GM12878 (cell line): Measurements from ENCODE around the gene CFLAR. TPM values are rescaled to one million over a fixed set of nuclear protein-coding genes. Genes with fewer than 3 reads are reported as not detected.

Experiments used
- ATAC-seq: fragments of 200-7000 bp; cut with Tn5 transposase; 3 replicates; pipeline ENCODE4 v1.9.1; 2020; ENCODE audit warnings: mild to moderate bottlenecking, moderate library complexity
- BruUV-seq: library from RNA; stranded (reverse); fragments of 400-500 nt; replicated peaks from 2 replicates; lab custom pipeline; 2021; lab: Mats Ljungman, UMichigan
- CTCF ChIA-PET: fragments of 300-600 bp; sonication (Branson Sonifier 250); formaldehyde crosslinking; extraction: SDS; loops from one replicate; lab custom pipeline; 2021; ENCODE audit warnings: inconsistent platforms; lab: Yijun Ruan, JAX
- POLR2A ChIA-PET: fragments of 350-600 bp; formaldehyde crosslinking; extraction: SDS; loops from one replicate; lab custom pipeline; 2021; ENCODE audit warnings: inconsistent platforms; lab: Charles Lee
- RAD21 ChIA-PET: fragments of 300-600 bp; sonication (Branson Sonifier 250); formaldehyde crosslinking; loops from one replicate; lab custom pipeline; 2023; ENCODE audit warnings: antibody characterized with exemption; ENCODE audit not compliant: unreplicated experiment; lab: Charles Lee
- SMC1A ChIA-PET: fragments of 300-600 bp; sonication (Branson Sonifier 250); formaldehyde crosslinking; loops from one replicate; lab custom pipeline; 2023; ENCODE audit not compliant: unreplicated experiment, uncharacterized antibody; lab: Charles Lee
- DNase-seq: peaks from one replicate; pipeline ENCODE4 v3.0.0-alpha.2; 2011; ENCODE audit warnings: low read depth, low spot score
- FAIRE-seq: peaks from 3 replicates; lab custom pipeline; 2011; peaks lifted over from hg19 to GRCh38; lab: Jason Lieb, UNC
- H2AFZ ChIP-seq: 2 replicates; pipeline ENCODE4 v1.6.0; 2011; ENCODE audit warnings: low read depth, low read length, control low read depth; ENCODE audit not compliant: control insufficient read depth
- H3K27ac ChIP-seq: 2 replicates; pipeline ENCODE4 v1.5.1; 2011; ENCODE audit warnings: control low read depth; ENCODE audit not compliant: control insufficient read depth, insufficient read depth
- H3K27me3 ChIP-seq, 2 experiments: replicated peaks in 1 of 2; 2 replicates each; pipeline versions ENCODE4 v1.6.0 to v1.6.1; 2011; ENCODE audit warnings: low read length in 1 of 2; ENCODE audit not compliant: control insufficient read depth in 2 of 2, insufficient read depth in 2 of 2
- H3K36me3 ChIP-seq, 2 experiments: 2 replicates each; pipeline ENCODE4 v1.5.1; 2011; ENCODE audit warnings: low read length in 1 of 2; ENCODE audit not compliant: control insufficient read depth in 2 of 2, insufficient read depth in 2 of 2
- H3K4me1 ChIP-seq: 2 replicates; pipeline ENCODE4 v1.6.1; 2011; ENCODE audit warnings: mild to moderate bottlenecking, low read length, moderate library complexity, mixed read lengths; ENCODE audit not compliant: control insufficient read depth, insufficient read depth
- H3K4me2 ChIP-seq: 2 replicates; pipeline ENCODE4 v1.6.0; 2011; ENCODE audit warnings: control low read depth; ENCODE audit not compliant: control insufficient read depth, insufficient read depth
- H3K4me3 ChIP-seq: fragments of 200-600 bp; sonication (generic); 2 replicates; pipeline ENCODE4 v1.5.1; 2016
- H3K79me2 ChIP-seq: 2 replicates; pipeline ENCODE4 v1.6.0; 2011; ENCODE audit warnings: low read length; ENCODE audit not compliant: control insufficient read depth, insufficient read depth
- H3K9ac ChIP-seq: 2 replicates; pipeline ENCODE4 v1.8.0; 2011; ENCODE audit warnings: low read length, control low read depth, mixed read lengths; ENCODE audit not compliant: control insufficient read depth, insufficient read depth
- H3K9me3 ChIP-seq: replicated peaks from 3 replicates; pipeline ENCODE4 v1.5.1; 2011; ENCODE audit warnings: mild to moderate bottlenecking, low read length; ENCODE audit not compliant: control insufficient read depth, insufficient read depth
- H4K20me1 ChIP-seq: 2 replicates; pipeline ENCODE4 v1.6.0; 2011; ENCODE audit not compliant: control insufficient read depth, insufficient read depth
- BACH1 ChIP-seq: fragments of 450-650 bp; IDR thresholded peaks from 2 replicates; pipeline ENCODE4 v1.6.1; 2017; ENCODE audit warnings: mild to moderate bottlenecking, borderline replicate concordance
- NR2C1 ChIP-seq: fragments of 450-650 bp; IDR thresholded peaks from 2 replicates; pipeline ENCODE4 v1.6.1; 2017; ENCODE audit warnings: antibody characterized with exemption, mild to moderate bottlenecking, moderate library complexity
- SREBF1 ChIP-seq: IDR thresholded peaks from 2 replicates; pipeline ENCODE4 v1.6.1; 2012; ENCODE audit warnings: mild to moderate bottlenecking, low read length
- SUPT20H ChIP-seq: IDR thresholded peaks from 2 replicates; pipeline ENCODE4 v1.6.1; 2011; ENCODE audit warnings: low read depth, mild to moderate bottlenecking, low read length, moderate library complexity, borderline replicate concordance; ENCODE audit not compliant: control insufficient read depth
- WGBS: methylation state at CpG from one replicate; pipeline ENCODE4 v1.1.6; 2016; ENCODE audit warnings: low lambda C conversion rate; ENCODE audit not compliant: insufficient replicate concordance, insufficient coverage; ENCODE audit errors: missing lambda C conversion rate; 5-methylcytosine and 5-hydroxymethylcytosine counted together
- in situ Hi-C: fragments of 300-500 bp; cut with MboI; formaldehyde crosslinking; loops from 9 replicates; pipeline ENCODE4 v1.14.3; 2018; ENCODE audit warnings: mixed read lengths
- intact Hi-C: fragments of 100-400 bp; cut with micrococcal nuclease; formaldehyde crosslinking; loops from one replicate; pipeline ENCODE4 v1.14.2; 2022; ENCODE audit not compliant: unreplicated experiment
- polyA plus RNA-seq, 11 experiments: library from polyadenylated mRNA; depleted of rRNA in 4 of 11; unstranded in 6 of 11; stranded (reverse) in 5 of 11; fragments of >200 nt; fragmentation: Nextera tagmentation in 4 of 11; fragmentation: Illumina TruSeq in 1 of 11; extraction: Ambion mirVana in 4 of 11; extraction: Trizol in 1 of 11; gene quantifications; 1 replicate in 1 of 11; 2 replicates in 10 of 11; pipeline versions ENCODE4 v1.2.1 to v1.2.3, GENCODE V29; 2011 to 2016; ENCODE audit warnings: inconsistent platforms in 2 of 11, missing spikeins in 2 of 11, low read depth in 1 of 11
- total RNA-seq, 4 experiments: library from RNA; depleted of rRNA in 3 of 4; stranded (reverse); fragments of >200 nt in 3 of 4; fragmentation: Illumina TruSeq in 1 of 4; extraction: Trizol in 1 of 4; gene quantifications; 2 replicates each; pipeline versions ENCODE4 v1.2.1 to v1.2.3, GENCODE V29; 2013 to 2021
- TF ChIP-seq, protein P1 (sequence below): fragments of 450-650 bp; IDR thresholded peaks from 2 replicates; pipeline ENCODE4 v1.6.1; 2016; ENCODE audit warnings: mild to moderate bottlenecking

Gene CFLAR
- total and polyA plus RNA-seq, 10 of the 15 experiments (the other 5 are each of a cell fraction or from before 2014, with no cell fraction given), result 80.6 to 181 (median 101) TPM

DNA sequence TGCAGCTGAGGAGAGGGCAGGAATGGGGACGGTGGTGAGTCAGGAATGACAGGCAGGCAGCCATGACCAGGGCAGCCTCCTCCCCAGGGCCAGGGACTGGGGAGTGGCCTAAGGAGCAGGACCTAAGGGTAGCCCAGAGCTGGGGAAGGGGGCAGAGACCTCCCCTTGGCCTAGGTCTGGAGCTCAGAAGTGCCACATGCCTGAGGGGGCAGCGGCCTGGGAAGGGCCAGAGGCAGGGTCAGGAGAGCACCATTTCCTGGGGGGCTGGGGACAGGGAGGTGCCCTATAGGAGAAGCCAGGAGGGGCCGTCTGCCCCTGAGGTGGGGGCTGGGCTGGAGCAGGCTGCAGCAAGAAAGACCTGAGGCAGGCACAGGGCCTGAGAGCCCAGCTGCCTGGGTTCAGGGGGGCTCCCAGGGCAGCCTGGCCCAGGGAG, 20.9 kb downstream of the CFLAR start (continued):
- TF ChIP-seq BACH1, result no peak
- TF ChIP-seq SREBF1, result no peak
- TF ChIP-seq NR2C1, result no peak

DNA sequence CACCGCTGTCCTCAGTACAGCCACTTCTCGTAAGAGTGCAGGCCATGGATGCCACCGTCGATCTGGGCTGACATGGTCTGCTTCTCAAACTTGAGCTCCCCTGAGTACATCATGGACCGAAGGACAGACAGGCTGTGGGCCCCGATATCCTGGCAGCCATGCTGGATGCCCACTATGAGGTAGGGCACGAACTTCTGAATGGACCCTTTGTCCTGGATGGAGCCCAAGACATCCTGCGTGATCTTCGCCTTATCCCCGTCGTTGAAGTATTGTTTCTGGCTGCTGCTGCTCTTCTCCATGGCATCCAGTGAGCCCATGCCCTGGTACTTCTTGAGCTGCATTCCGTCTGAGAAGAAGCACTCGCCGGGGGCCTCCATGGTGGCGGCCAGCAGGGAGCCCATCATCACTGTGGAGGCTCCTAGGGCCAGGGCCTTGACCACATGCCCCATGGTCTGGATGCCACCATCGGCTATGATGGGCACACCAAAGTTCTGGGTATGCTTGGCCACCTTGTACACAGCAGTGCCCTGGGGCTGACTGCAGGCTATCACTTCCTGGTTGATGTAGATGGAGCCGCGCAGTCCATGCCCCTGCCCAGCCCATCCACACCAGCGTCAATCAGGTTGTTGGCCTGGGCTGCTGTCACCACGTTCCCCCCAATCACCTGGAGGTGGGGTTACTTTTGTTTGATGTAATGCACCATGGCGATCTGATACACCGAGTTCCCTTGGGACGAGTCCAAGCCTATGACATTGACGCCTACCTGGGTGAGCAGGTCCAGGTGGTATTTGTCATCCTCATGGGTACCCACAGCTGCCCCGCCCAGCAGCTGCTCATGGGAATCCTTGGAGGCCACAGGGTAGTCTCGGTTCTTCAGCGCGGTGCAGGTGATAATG, 21.8 kb downstream of the CFLAR start:
- RAD21 ChIA-PET, result no interaction called here
- no peaks in the 10 kb centered on the region; the same call in 1 of the 2 replicates for H4K20me1 ChIP-seq
- CTCF ChIA-PET, result interaction anchor here (0.8 kb wide), 1 partner anchor 20 kb away, joined by 4 read pairs; no protein-coding TSS in a partner anchor
- H3K4me1 ChIP-seq, result no peaks in the 10 kb centered on the region
- H3K27me3 ChIP-seq, result no peaks in the 10 kb centered on the region
- ATAC-seq (no peak), FAIRE-seq (no peak), DNase-seq (no peak)
- TF ChIP-seq, protein P1, sequence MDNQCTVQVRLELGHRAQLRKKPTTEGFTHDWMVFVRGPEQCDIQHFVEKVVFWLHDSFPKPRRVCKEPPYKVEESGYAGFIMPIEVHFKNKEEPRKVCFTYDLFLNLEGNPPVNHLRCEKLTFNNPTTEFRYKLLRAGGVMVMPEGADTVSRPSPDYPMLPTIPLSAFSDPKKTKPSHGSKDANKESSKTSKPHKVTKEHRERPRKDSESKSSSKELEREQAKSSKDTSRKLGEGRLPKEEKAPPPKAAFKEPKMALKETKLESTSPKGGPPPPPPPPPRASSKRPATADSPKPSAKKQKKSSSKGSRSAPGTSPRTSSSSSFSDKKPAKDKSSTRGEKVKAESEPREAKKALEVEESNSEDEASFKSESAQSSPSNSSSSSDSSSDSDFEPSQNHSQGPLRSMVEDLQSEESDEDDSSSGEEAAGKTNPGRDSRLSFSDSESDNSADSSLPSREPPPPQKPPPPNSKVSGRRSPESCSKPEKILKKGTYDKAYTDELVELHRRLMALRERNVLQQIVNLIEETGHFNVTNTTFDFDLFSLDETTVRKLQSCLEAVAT, result peak; percentile 49; the same call in 1 of the 2 replicates
- TF ChIP-seq SUPT20H, result no peak
- no peak overlapping the region for H3K9ac ChIP-seq
- no TSS peak for BruUV-seq
- POLR2A ChIA-PET, result interaction anchor here (1.1 to 2.6 kb wide), 2 partner anchors 13 to 22 kb away, joined by 3 to 9 read pairs; partner anchors contain the start of gene CFLAR
- peaks cover 55% of the 10 kb centered on the region for H3K79me2 ChIP-seq
- in situ Hi-C loops, result no loop called here
- SMC1A ChIA-PET, result interaction anchor here (0.9 kb wide), 1 partner anchor 17 kb away, joined by 3 read pairs; no protein-coding TSS in a partner anchor
- no peak overlapping the region for H2AFZ ChIP-seq
- H3K27ac ChIP-seq, result no peak overlapping the region
- H3K4me2 ChIP-seq, result no peak overlapping the region
- H3K4me3 ChIP-seq, result no peak overlapping the region
- intact Hi-C loops, result loop anchor here (10.0 kb wide), 1 partner anchor 1183 kb away; the partner anchor contains the start of genes MAIP1 and TYW5
- H3K36me3 ChIP-seq, result peaks cover 24 to 31% of the 10 kb centered on the region in 2 experiments
- 95% methylated on average over 28 of the region's 28 CpGs for WGBS
- no peaks in the 10 kb centered on the region for H3K9me3 ChIP-seq
